Effector memory CD8-positive, alpha-beta T cell (primary cell): ENCODE results near the gene SMAD5.
A peak's percentile ranks its signal among the peaks of the same experiment; 100 is the strongest.

Experiments used
- ATAC-seq: fragments of 150-1000 bp; cut with Tn5 transposase; replicated peaks from 2 replicates; pipeline ENCODE4 v1.10.0; 2021; ENCODE audit warnings: mild to moderate bottlenecking, moderate library complexity
- DNase-seq, 3 experiments: peaks; one replicate each; pipeline ENCODE4 v3.0.0; 2021
- H3K27ac Mint-ChIP-seq, 2 donors: one replicate each; pipeline ENCODE4 v1.8.0; 2022; ENCODE audit warnings: mild to moderate bottlenecking in 2 of 2, mixed read lengths in 2 of 2, moderate library complexity in 2 of 2
- H3K27me3 Mint-ChIP-seq, 2 donors: one replicate each; pipeline ENCODE4 v1.8.0; 2022; ENCODE audit warnings: mixed read lengths in 2 of 2
- H3K36me3 Mint-ChIP-seq: one replicate; pipeline ENCODE4 v1.8.0; 2022; ENCODE audit warnings: mild to moderate bottlenecking, moderate library complexity, mixed read lengths; ENCODE audit not compliant: insufficient read depth
- H3K4me1 Mint-ChIP-seq, 2 donors: one replicate each; pipeline ENCODE4 v1.8.0; 2022; ENCODE audit warnings: low read depth in 2 of 2, mixed read lengths in 2 of 2
- H3K4me3 Mint-ChIP-seq, 2 donors: one replicate each; pipeline ENCODE4 v1.8.0; 2022; ENCODE audit warnings: mild to moderate bottlenecking in 2 of 2, mixed read lengths in 2 of 2, moderate library complexity in 2 of 2
- H3K9me3 Mint-ChIP-seq, 2 donors: one replicate each; pipeline ENCODE4 v1.8.0; 2022; ENCODE audit warnings: mixed read lengths in 2 of 2

SMAD5 gene

DNA sequence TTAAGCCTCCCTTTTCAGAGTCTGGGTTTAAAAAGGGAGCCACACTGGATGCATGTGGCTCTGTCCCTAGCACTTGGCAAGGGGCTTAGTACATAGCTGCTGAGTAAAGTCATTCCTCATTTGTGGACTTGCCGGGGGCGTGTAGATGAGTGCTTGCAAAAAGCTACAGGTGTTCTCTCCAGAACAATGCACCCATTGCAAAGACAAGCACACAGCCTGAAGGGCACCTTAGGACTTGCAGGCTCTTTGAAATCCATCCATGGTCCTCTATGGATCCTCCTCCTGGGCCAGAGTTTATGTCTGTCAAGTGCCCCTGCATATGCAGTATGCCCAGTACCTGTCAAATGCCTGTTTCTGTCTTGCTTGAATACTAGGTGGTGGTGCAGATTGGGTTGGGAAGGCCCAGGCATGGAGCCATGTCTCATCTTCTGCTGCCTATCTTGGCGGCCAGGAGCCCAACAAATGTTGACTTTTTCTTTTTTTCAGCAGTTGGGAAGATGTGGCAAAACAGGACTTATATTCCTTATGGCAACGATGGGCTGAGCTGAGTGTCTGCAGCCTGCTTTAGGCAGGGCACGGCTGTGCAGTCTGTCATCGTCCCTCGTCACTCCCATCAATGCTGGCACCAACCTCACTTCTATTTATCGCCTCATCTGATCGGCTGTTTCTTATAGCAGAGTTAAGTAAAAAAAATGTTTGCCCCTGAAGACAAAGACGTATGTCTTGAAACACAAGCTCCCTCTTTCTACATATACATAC is 78.8 kb downstream of the SMAD5 start:
- H3K27me3 Mint-ChIP-seq: peaks cover 59 to 97% of the 10 kb centered on the region in 2 donors
- H3K9me3 Mint-ChIP-seq: no peaks in the 10 kb centered on the region
- no peaks in the 10 kb centered on the region for H3K36me3 Mint-ChIP-seq
- H3K27ac Mint-ChIP-seq: no peak overlapping the region
- peaks cover 0 to 2% of the 10 kb centered on the region in 2 donors for H3K4me1 Mint-ChIP-seq
- no peak for DNase-seq
- no peak overlapping the region for H3K4me3 Mint-ChIP-seq
- ATAC-seq: no peak

- Mint-ChIP-seq H3K4me1 (peaks cover 0 to 2% of the 10 kb centered on the region in 2 donors), H3K27me3 (peaks cover 59 to 99% of the 10 kb centered on the region in 2 donors), H3K27ac (no peak overlapping the region), H3K9me3 (no peaks in the 10 kb centered on the region), H3K4me3 (no peak overlapping the region), H3K36me3 (no peaks in the 10 kb centered on the region)
- ATAC-seq (no peak), DNase-seq (peak; percentile 16 to 38 (median 26))
Observed at GRCh38 chr5:136212252-136212721, 79.6 kb downstream of the SMAD5 start.

GRCh38 chr5:136213919-136214493 is 81.4 kb downstream of the SMAD5 start:
- Mint-ChIP-seq H3K27me3 (peaks cover 47 to 83% of the 10 kb centered on the region in 2 donors), H3K4me3 (no peak overlapping the region), H3K36me3 (no peaks in the 10 kb centered on the region), H3K9me3 (no peaks in the 10 kb centered on the region), H3K27ac (no peak overlapping the region), H3K4me1 (peaks cover 0 to 2% of the 10 kb centered on the region in 2 donors)
- ATAC-seq (no peak), DNase-seq (no peak)

DNA sequence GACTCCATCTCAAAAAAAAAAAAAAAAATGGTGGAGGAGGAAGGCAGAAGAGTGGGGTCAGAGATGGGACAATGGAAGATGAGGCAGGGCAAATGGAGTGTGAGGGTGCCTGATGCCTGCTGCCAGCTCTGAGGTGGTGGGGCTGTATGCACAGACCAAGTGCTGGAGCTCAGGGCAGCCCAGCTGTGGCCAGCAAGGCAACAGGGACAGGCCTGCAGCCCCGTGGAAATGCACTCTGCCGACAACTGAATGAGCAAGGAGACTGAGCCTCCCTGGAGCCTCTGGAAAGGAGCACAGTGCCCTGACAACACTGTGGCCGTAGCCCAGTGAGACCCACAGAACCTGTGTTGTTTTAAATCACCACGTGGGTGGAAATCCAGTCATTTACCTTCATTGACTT is 83.2 kb downstream of the SMAD5 start:
- H3K4me1 Mint-ChIP-seq: peaks cover 0 to 2% of the 10 kb centered on the region in 2 donors
- ATAC-seq: no peak
- H3K36me3 Mint-ChIP-seq: no peaks in the 10 kb centered on the region
- H3K4me3 Mint-ChIP-seq: no peak overlapping the region
- H3K27me3 Mint-ChIP-seq: peaks cover 37 to 65% of the 10 kb centered on the region in 2 donors
- no peak overlapping the region for H3K27ac Mint-ChIP-seq
- no peak for DNase-seq
- peaks cover 0 to 4% of the 10 kb centered on the region in 2 donors for H3K9me3 Mint-ChIP-seq

DNA sequence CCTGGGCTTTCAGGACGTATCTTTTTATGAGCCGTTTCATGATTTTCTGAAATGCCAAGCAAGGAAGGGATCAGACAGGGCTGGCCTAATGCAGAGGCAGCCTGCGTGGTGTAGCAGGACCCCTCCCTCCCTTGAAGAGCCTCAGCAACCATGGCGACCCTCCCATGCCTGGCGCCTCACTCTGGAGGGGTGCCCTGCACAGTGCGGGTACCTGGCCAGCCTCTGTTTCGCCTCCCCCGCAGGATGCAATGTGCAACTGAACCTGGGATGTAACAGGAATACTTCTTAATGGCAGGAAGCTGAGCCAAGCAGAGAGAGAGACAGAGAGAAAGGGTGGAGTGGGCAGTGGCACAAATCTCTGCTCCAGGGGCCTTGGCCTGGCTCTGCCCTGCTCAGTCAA is 83.6 kb downstream of the SMAD5 start:
- no peaks in the 10 kb centered on the region for H3K36me3 Mint-ChIP-seq
- peaks cover 0 to 2% of the 10 kb centered on the region in 2 donors for H3K4me1 Mint-ChIP-seq
- no peak for ATAC-seq
- no peak overlapping the region for H3K27ac Mint-ChIP-seq
- H3K9me3 Mint-ChIP-seq: peaks cover 3 to 4% of the 10 kb centered on the region in 2 donors
- no peak overlapping the region for H3K4me3 Mint-ChIP-seq
- DNase-seq: no peak
- peaks cover 36 to 65% of the 10 kb centered on the region in 2 donors for H3K27me3 Mint-ChIP-seq

DNA sequence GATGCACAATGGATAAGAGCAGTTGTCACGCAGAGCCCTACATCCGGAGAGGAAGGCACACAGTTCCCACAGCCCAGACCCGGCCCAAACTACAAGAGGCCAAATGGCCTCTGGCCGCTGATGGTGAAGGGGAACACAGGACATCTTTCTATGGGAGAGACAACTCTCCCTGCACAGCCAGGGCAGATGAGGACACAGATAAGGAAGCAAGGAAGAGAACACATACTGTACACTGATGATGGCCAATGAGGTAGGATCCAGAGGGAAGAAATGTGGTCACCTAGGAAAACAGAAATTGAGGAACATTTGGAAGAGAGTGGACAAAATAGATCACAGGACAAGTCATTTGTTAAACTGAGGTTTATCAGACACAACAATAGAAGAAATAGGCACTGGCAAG is 88.7 kb downstream of the SMAD5 start:
- DNase-seq: no peak
- Mint-ChIP-seq H3K4me1 (no peaks in the 10 kb centered on the region), H3K9me3 (peaks cover 4 to 8% of the 10 kb centered on the region in 2 donors), H3K27me3 (peaks cover 19 to 53% of the 10 kb centered on the region in 2 donors), H3K27ac (no peak overlapping the region), H3K4me3 (no peak overlapping the region), H3K36me3 (no peaks in the 10 kb centered on the region)
- ATAC-seq: no peak

DNA sequence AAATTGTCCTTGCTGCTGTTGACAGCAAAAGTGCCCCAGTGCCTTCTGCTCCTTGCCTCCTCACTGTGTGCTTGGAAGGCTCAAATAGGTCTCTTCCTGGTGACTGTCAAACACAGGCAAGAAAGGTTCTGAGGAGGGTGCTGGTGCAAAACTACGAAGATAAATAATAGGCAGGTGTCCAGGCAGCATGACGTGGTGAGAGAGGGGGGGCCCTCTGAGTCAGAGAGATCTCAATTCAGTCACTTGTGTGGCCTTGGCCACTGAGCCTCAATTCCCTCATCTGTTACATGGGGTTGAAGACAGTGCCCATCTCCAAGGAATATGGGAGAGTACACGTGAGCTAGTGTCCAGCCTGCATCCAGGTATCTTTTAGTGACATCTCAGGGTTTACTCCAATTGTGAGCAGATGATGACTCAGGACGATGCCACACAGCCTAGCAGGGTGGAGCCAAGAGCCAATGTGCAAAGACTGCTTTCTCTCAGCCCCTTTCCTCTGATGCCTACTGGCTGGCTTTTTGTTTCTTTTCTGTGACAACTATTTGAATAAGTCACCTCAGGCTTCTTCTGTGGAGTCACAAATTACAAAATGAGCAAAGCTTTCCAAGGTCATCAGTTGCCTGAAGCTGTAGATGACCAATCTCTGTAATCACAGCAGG is 90.1 kb downstream of the SMAD5 start:
- Mint-ChIP-seq H3K4me3 (no peak overlapping the region), H3K9me3 (peaks cover 4 to 8% of the 10 kb centered on the region in 2 donors), H3K27ac (no peak overlapping the region), H3K4me1 (no peaks in the 10 kb centered on the region), H3K36me3 (no peaks in the 10 kb centered on the region), H3K27me3 (peaks cover 27 to 57% of the 10 kb centered on the region in 2 donors)
- ATAC-seq (no peak), DNase-seq (no peak)

- Mint-ChIP-seq H3K27me3 (peaks cover 38 to 85% of the 10 kb centered on the region in 2 donors), H3K4me3 (no peak overlapping the region), H3K9me3 (peaks cover 0 to 8% of the 10 kb centered on the region in 2 donors), H3K27ac (no peak overlapping the region), H3K4me1 (no peaks in the 10 kb centered on the region), H3K36me3 (no peaks in the 10 kb centered on the region)
- no peak for ATAC-seq
- no peak for DNase-seq
Observed at GRCh38 chr5:136225796-136226195, 93.2 kb downstream of the SMAD5 start.

DNA sequence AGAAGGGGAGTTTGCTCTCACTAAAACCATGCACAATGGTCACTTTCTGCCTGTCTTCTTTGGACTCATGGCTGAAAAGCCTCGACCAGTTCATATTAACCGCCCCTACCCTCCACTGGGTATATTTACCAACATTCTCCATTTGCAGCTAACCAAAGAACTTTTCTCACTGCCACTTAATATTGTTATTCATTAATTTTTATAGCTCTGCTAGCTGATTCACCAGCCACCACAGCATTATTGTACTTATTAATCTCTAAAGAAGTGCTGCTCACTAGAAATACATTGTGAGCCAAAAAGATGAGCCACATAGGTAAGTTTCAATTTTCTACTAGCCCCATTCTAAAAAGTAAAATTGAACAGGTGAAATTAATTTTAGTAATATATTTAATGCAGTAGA is 93.8 kb downstream of the SMAD5 start:
- Mint-ChIP-seq H3K27ac (no peak overlapping the region), H3K4me3 (no peak overlapping the region), H3K4me1 (no peaks in the 10 kb centered on the region), H3K9me3 (peaks cover 0 to 3% of the 10 kb centered on the region in 2 donors), H3K27me3 (peaks cover 34 to 83% of the 10 kb centered on the region in 2 donors), H3K36me3 (no peaks in the 10 kb centered on the region)
- DNase-seq: no peak
- ATAC-seq: no peak

DNA sequence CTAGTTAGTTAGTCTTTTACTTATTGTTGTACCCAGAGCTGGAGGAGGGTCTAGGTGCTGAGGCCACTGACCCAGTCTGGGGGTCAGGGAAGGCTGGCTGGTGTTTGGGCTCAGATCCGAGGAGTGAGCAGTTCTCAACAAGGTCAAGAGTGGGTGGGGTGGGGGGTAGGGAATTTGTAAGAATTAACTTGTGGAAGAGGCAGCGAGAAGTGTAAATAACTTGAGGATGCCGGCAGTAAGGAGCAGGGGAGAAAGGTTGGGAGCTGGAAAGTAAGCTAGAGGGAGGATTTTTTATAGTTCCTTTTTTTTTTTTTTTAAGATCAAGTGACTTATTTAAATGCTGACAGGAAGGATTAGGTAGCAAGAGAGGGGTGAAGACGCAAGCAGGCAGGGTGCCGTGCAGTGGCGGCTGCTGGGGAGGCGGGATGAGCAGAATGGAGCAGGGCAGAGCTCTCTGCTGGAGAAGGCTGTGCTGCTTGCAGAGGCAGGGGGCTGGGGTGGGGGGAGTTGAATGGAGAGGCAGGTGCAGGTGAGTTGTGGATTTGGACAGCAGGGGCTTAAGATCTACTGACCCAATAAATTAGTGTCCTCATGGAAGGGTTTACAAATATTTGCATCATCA is 95.6 kb downstream of the SMAD5 start:
- no peak overlapping the region for H3K27ac Mint-ChIP-seq
- no peaks in the 10 kb centered on the region for H3K9me3 Mint-ChIP-seq
- no peak for DNase-seq

GRCh38 chr5:136230176-136230575 is 97.5 kb downstream of the SMAD5 start:
- Mint-ChIP-seq H3K27ac (no peak overlapping the region), H3K36me3 (peaks cover 4% of the 10 kb centered on the region)

More for the DNA sequence above, 95.6 kb downstream of the SMAD5 start:
- H3K27me3 Mint-ChIP-seq: peaks cover 28 to 66% of the 10 kb centered on the region in 2 donors
- H3K36me3 Mint-ChIP-seq: peaks cover 4% of the 10 kb centered on the region
- no peak overlapping the region for H3K4me3 Mint-ChIP-seq
- ATAC-seq: no peak
- no peaks in the 10 kb centered on the region for H3K4me1 Mint-ChIP-seq

GRCh38 chr5:136232316-136232715 is 99.7 kb downstream of the SMAD5 start:
- H3K36me3 Mint-ChIP-seq: peaks cover 4% of the 10 kb centered on the region
- no peak for DNase-seq
- no peak overlapping the region for H3K4me3 Mint-ChIP-seq
- H3K27ac Mint-ChIP-seq: no peak overlapping the region
- no peak for ATAC-seq
- H3K4me1 Mint-ChIP-seq: no peaks in the 10 kb centered on the region
- H3K27me3 Mint-ChIP-seq: peaks cover 15 to 44% of the 10 kb centered on the region in 2 donors
- no peaks in the 10 kb centered on the region for H3K9me3 Mint-ChIP-seq

More at GRCh38 chr5:136230176-136230575, 97.5 kb downstream of the SMAD5 start:
- H3K4me1 Mint-ChIP-seq: no peaks in the 10 kb centered on the region
- ATAC-seq: no peak
- H3K9me3 Mint-ChIP-seq: no peaks in the 10 kb centered on the region
- peaks cover 20 to 60% of the 10 kb centered on the region in 2 donors for H3K27me3 Mint-ChIP-seq
- H3K4me3 Mint-ChIP-seq: no peak overlapping the region
- DNase-seq: no peak
